Measurements from ENCODE around the gene DNAH9. TPM values are rescaled to one million over a fixed set of nuclear protein-coding genes. Genes with fewer than 3 reads are reported as not detected.

Gene DNAH9
- total RNA-seq, 1 experiment from 2014 or later, result 0.97 TPM

DNA sequence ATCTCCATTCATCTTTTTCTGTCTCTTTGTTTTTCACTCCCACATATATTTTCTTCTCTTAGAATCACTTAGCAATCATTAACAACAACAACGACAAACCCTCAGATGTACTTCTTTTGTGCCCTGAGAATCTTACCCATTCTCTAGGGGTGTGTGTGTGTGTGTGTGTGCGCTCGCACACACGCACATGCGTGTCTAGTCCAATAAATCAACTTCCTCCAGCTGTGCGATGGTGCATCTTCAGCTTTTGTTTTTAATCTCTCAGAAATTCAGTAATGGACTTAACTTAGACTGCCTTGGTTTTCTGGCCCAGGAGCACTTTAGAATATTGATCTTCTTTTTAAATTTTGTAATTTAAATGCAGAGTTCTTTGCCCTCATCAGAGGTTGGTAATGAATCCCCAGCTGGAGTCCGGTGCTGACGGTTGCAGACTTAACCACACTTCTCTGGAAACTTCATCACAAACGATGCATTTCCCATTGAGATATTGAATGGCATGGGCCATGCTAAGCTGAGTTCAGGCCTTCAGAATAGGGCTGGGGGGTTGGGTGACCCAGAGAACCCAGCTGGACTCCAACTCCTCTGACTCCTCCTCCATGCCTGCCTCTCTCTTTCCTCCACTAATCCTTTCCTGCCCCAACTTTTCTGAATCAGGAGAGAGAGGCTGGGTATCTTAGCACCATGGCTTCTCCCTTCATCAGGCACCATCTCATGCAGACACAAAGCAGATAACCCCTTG lies 205.1 kb downstream of the DNAH9 start:
- Histone ChIP-seq H3K36me3 (replicated peaks; ENCODE audit: control insufficient read depth, insufficient read depth, low read length) (no peaks in the 10 kb centered on the region), H3K4me3 (ENCODE audit: insufficient read depth, low read depth, low read length) (no peak overlapping the region), H3K27me3 (ENCODE audit: control insufficient read depth, insufficient read depth, low read length) (no peaks in the 10 kb centered on the region)
- peak; percentile 46 for DNase-seq

DNA sequence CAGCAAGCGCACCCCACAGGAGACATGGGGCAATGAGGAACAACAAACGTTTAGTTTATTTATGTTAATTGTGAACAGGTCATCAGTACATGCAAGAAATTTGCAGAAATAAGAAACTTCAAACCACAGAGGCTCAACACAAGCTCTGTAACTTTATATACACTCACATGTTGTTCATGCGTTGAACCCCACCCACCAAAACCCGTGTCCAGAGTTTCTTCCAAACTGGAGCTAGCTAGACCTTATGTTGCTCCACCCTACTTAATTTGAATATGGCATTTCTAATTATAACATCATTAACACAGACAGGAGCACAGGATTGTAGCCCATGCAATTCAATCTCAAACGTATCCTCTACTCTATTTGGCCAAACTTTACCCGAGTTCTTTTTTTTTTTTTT lies 206.9 kb downstream of the DNAH9 start:
- Histone ChIP-seq H3K36me3 (replicated peaks; ENCODE audit: control insufficient read depth, insufficient read depth, low read length) (no peaks in the 10 kb centered on the region), H3K27me3 (ENCODE audit: control insufficient read depth, insufficient read depth, low read length) (no peaks in the 10 kb centered on the region), H3K4me3 (ENCODE audit: insufficient read depth, low read depth, low read length) (no peak overlapping the region)
- DNase-seq, result no peak

DNA sequence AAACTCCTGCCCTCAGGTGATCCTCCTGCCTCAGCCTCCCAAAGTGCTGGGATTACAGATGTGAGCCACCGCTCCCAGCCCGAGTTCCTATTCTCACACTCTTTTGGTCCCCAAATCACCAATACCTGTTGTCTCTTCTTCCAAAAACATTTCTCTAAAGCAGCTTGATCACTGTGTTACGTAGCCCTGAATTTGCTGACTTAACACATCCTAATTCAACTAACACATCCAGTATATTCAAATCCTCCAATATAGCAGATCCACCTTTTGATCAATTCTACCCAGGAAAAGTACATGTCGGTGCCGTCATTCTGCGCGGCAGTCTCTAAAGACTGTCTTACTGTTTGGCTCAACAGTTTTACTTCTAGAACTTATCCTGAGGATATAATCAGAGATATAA lies 207.7 kb downstream of the DNAH9 start:
- no peak for DNase-seq
- Histone ChIP-seq H3K27me3 (ENCODE audit: control insufficient read depth, insufficient read depth, low read length) (no peaks in the 10 kb centered on the region), H3K36me3 (replicated peaks; ENCODE audit: control insufficient read depth, insufficient read depth, low read length) (no peaks in the 10 kb centered on the region), H3K4me3 (ENCODE audit: insufficient read depth, low read depth, low read length) (no peak overlapping the region)

DNA sequence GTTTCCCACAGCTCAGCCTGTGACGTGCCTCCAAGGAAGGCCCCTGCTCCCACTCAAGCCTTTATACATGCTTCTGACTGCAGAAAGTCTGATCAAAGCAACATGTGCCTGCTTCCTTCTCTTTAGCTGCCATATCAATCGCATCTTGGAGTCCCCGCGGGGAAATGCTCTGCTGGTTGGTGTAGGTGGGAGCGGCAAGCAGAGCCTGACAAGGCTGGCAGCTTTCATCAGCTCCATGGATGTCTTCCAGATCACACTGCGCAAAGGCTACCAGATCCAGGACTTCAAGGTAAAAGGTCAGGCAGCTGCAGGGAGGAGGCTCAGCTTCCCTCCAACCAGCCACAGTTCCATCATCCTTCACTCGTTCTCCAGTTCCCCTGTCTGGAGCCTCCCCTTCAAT lies 209.3 kb downstream of the DNAH9 start:
- Histone ChIP-seq H3K4me3 (ENCODE audit: insufficient read depth, low read depth, low read length) (no peak overlapping the region), H3K36me3 (replicated peaks; ENCODE audit: control insufficient read depth, insufficient read depth, low read length) (no peaks in the 10 kb centered on the region), H3K27me3 (ENCODE audit: control insufficient read depth, insufficient read depth, low read length) (no peaks in the 10 kb centered on the region)
- DNase-seq, result no peak

DNA sequence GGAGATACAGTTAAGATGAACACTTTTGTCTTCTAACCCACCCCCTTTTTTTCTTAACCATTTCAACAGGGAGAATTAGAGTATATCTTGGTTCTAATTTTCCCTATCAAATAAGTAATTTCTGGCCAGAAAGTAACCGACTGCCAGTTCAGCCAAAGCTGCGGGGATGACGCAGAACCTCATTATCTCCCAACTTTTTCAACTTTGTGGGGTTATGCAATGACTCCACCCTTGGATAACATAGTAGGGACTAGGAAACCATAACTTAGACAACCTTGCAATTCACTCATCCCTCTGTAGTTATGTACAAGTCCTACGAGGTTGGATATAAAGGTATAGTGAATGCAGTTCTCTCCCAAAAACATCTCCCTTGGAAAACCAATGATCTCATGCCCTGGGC lies 215.0 kb downstream of the DNAH9 start:
- no peak overlapping the region for H3K4me3 ChIP-seq (ENCODE audit: insufficient read depth, low read depth, low read length)
- no peaks in the 10 kb centered on the region for H3K36me3 ChIP-seq (replicated peaks; ENCODE audit: control insufficient read depth, insufficient read depth, low read length)
- no peak for DNase-seq
- H3K27me3 ChIP-seq (ENCODE audit: control insufficient read depth, insufficient read depth, low read length), result no peaks in the 10 kb centered on the region

DNA sequence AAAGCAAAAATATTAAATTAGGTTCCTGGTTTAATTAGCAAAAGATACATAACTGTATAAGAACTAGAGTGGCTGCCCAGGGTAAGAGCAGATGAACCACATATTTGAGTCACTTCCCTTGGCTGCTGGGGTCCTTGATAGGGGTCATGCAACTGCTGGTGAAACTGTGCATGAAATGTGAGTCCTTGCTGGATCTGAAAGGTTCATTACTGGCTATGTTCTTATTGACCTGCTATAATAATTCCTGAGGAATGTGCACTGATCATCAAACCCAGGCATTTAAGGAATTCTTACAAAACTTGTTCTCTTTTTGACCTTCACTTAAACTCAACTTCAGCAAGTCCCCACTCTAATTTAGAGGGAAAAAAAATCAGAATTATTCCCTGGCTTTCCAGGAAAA lies 215.6 kb downstream of the DNAH9 start:
- H3K36me3 ChIP-seq (replicated peaks; ENCODE audit: control insufficient read depth, insufficient read depth, low read length), result no peaks in the 10 kb centered on the region
- DNase-seq, result no peak
- no peaks in the 10 kb centered on the region for H3K27me3 ChIP-seq (ENCODE audit: control insufficient read depth, insufficient read depth, low read length)
- no peak overlapping the region for H3K4me3 ChIP-seq (ENCODE audit: insufficient read depth, low read depth, low read length)

DNA sequence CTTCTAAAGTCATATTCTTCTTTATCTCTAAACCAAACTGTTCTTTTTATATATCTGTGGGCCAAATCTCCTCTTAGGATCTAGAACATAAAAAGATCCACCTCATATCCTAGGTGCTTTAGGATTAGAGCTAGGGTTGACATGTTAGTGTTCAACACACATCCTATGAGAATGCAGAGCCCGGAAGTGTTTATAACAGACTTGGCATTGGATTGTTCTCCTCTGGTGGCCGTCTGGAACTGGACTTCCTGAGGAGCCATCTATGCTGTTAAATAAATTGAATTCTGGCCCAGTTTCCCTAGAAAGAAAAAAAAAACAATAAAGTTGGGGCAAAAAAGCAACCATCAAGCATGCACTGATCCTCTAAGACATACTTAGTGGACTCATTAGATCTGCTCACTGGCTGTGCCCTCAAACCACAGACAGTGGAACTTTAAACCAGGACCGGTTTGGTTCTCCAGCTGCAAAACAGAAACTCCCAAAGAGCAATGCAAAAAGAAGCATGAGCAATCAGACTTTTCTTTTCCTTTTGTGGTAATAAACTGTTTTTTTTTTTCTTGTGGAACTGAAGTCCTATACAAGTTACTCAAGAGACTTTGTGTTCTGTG lies 216.5 kb downstream of the DNAH9 start:
- Histone ChIP-seq H3K36me3 (replicated peaks; ENCODE audit: control insufficient read depth, insufficient read depth, low read length) (no peaks in the 10 kb centered on the region), H3K27me3 (ENCODE audit: control insufficient read depth, insufficient read depth, low read length) (no peaks in the 10 kb centered on the region)
- no peak for DNase-seq

DNA sequence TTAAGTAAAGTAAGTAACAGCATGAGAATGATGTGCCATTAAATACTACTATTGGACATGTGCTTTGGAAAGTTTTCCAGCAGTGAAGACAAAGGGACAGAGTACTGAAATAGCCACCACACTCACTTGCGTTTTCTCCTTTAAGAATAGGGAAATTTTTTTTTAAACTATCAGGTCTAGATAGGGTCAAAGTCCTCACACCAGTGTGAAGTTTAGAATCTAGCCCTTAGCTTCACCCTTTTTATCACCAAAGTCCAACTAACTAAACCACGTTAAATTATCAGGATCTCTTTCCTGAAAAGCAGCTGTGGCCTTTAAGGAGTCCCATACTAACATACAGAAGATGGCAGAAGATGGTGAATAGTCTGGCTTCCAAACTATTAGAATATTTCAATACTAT lies 218.1 kb downstream of the DNAH9 start:
- DNase-seq, result no peak
- Histone ChIP-seq H3K36me3 (replicated peaks; ENCODE audit: control insufficient read depth, insufficient read depth, low read length) (no peaks in the 10 kb centered on the region), H3K27me3 (ENCODE audit: control insufficient read depth, insufficient read depth, low read length) (no peaks in the 10 kb centered on the region)

More for the DNA sequence above, 216.5 kb downstream of the DNAH9 start:
- no peak overlapping the region for H3K4me3 ChIP-seq (ENCODE audit: insufficient read depth, low read depth, low read length)

DNA sequence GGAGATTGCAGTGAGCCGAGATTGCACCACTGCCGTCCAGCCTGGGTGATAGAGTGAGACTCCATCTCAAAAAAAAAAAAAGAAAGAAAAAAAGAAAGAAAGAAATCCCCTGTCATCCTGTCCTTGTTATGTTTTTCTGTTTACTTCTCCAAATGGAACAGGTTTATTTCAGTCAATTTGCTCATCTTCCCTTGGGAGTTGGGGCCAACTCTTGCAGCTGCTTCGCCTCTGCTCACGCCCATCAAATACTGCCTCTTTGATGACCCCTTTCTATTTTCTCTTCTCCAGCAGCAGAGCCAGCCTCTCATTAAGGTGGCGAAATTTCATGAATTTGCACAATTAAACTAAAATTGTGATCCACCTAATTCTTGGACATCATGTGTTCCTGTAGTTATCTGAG lies 225.6 kb downstream of the DNAH9 start:
- Histone ChIP-seq H3K27me3 (ENCODE audit: control insufficient read depth, insufficient read depth, low read length) (no peaks in the 10 kb centered on the region), H3K4me3 (ENCODE audit: insufficient read depth, low read depth, low read length) (no peak overlapping the region), H3K36me3 (replicated peaks; ENCODE audit: control insufficient read depth, insufficient read depth, low read length) (no peaks in the 10 kb centered on the region)
- no peak for DNase-seq

More for the DNA sequence above, 218.1 kb downstream of the DNAH9 start:
- H3K4me3 ChIP-seq (ENCODE audit: insufficient read depth, low read depth, low read length), result no peak overlapping the region

DNA sequence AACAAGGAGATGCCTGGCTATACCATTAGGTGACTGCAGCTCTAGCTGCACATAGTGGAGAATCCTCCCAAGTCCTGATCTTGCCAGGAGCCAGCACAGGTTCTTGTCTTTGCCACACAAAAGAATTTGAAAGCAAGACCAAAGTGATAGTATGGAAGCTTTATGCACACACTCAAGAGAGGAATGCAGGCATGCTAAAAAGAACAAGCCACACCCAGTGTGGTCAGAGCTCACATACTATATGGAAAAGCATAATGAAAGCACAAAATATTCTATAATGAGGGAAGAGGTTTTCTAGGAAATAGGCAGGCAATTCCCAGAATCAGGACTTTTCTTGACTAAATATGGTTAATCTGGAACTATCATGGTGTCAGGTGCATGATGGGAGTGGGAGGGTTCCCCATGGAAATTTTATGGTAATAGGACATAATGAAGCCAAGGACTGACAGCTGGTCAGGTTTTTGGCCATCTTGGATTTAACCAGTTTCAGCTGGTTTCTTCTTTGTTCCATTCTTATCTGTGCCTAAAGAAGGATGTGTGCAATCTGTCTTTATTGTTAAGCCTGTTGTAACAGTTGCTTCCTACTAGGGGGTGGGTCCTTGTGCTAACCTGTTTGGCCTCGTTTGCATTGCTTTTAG lies 227.4 kb downstream of the DNAH9 start:
- H3K4me3 ChIP-seq (ENCODE audit: insufficient read depth, low read depth, low read length), result no peak overlapping the region
- no peaks in the 10 kb centered on the region for H3K36me3 ChIP-seq (replicated peaks; ENCODE audit: control insufficient read depth, insufficient read depth, low read length)
- no peak for DNase-seq
- H3K27me3 ChIP-seq (ENCODE audit: control insufficient read depth, insufficient read depth, low read length), result no peaks in the 10 kb centered on the region

DNA sequence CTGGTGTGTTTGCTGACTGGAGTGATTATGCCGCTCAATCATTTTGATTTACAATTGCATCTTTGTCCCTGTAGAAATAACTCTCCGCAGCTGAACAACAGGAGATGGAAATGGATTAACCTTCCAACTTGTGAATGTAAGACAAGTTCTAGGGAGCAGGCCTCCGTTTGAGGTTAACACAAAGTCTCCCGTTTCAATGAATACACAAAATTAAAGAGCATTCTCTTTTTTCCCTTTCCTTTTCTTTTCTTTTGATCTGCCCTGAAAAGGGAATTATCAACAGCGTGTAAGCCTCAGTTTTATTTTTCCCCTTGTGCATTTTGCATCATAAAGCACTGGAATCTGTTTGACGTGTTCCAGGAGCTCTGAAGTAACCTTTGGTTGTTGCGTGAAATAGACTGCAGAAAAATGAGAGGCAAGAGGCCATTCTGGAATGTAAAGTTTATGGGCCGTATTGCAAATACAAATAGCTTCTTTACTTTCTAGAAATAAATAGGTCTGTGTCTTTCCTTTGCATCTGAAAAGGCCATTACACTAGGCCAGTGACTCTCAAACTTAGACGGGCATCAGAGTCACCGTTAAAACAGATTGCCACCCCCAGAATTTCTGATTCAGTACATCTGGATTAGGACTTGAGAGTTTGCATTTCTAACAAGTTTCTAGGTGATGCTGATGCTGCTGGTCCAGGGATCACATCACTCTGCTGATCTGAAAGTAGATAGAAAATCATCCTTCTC lies 234.3 kb downstream of the DNAH9 start:
- no peak for DNase-seq
- no peaks in the 10 kb centered on the region for H3K36me3 ChIP-seq (replicated peaks; ENCODE audit: control insufficient read depth, insufficient read depth, low read length)
- no peaks in the 10 kb centered on the region for H3K27me3 ChIP-seq (ENCODE audit: control insufficient read depth, insufficient read depth, low read length)
- no peak overlapping the region for H3K4me3 ChIP-seq (ENCODE audit: insufficient read depth, low read depth, low read length)

DNA sequence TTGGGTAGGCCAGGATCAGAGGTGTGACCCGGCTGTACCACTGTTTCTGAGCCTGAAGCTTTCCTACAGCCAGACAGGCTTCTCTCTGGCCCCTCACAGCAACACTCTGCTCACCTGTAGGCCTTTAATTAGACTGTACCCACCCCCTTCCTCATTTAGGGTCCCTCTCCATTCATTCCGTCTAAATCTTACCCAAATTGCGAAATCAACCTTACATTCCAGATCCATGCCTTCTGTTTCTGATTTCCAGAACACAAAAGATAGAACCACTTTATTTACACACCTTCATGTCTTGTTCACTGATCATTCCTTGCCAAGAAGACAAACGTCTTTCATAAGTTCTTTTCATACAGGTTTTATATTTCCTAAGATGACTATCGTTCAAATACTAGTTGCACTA lies 238.2 kb downstream of the DNAH9 start:
- DNase-seq, result no peak
- H3K27me3 ChIP-seq (ENCODE audit: control insufficient read depth, insufficient read depth, low read length), result no peaks in the 10 kb centered on the region
- H3K36me3 ChIP-seq (replicated peaks; ENCODE audit: control insufficient read depth, insufficient read depth, low read length), result no peaks in the 10 kb centered on the region
- H3K4me3 ChIP-seq (ENCODE audit: insufficient read depth, low read depth, low read length), result no peak overlapping the region

DNA sequence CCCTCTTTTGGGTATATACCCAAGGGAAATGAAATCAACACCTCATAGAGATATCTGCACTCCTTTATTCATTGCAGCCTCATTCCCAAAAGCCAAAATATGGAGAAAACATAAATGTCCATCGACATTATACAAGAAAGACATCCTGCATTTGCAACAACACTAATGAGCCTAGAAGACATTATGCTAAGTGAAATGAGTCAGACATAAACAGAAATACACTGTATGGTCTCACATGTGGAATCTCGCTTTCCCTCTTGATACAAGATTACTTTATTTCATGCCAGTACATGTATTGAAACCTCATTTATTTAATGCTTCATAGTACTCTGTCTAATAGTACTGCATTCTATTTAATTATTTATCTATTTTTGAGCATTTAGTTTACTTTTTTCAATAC lies 241.8 kb downstream of the DNAH9 start:
- Histone ChIP-seq H3K36me3 (replicated peaks; ENCODE audit: control insufficient read depth, insufficient read depth, low read length) (no peaks in the 10 kb centered on the region), H3K27me3 (ENCODE audit: control insufficient read depth, insufficient read depth, low read length) (no peaks in the 10 kb centered on the region), H3K4me3 (ENCODE audit: insufficient read depth, low read depth, low read length) (no peak overlapping the region)
- DNase-seq, result no peak

DNA sequence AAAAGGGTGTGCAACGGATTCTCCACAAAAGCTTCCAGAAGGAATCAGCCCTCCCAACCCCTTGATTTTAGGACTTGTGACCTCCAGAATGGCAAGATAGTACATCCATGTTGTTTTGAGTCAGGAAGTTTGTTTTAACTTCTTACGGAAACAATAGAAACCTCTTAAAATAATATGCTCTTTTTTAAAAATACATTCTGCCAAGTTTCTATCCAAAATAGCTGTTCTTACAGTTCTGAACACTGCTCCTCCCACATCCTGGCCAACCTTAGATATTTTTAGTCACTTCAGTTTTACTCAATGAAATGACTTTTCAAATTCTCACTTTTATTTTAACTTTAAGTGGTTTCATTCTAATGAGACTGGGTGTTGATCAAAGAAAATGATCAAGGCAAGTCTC lies 242.6 kb downstream of the DNAH9 start:
- H3K36me3 ChIP-seq (replicated peaks; ENCODE audit: control insufficient read depth, insufficient read depth, low read length), result no peaks in the 10 kb centered on the region
- DNase-seq, result no peak
- H3K4me3 ChIP-seq (ENCODE audit: insufficient read depth, low read depth, low read length), result no peak overlapping the region
- no peaks in the 10 kb centered on the region for H3K27me3 ChIP-seq (ENCODE audit: control insufficient read depth, insufficient read depth, low read length)

DNA sequence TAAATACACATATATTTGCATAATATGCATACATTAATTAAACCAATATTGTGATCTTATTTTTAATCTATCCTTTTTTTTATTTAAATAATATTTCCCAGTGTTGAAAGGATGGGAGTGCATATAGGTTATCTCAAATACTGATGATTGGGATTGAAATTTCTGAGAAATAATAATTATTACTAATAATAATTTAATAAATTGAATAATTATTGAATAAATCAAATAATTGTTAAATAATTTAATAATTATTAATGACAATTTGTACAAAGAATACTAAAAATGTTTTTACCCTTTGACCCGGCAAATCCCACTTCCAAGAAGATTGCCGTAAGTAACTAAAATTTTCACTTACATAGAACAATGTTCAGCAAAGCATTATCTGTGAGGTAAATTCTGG lies 250.1 kb downstream of the DNAH9 start:
- no peak overlapping the region for H3K4me3 ChIP-seq (ENCODE audit: insufficient read depth, low read depth, low read length)
- no peaks in the 10 kb centered on the region for H3K36me3 ChIP-seq (replicated peaks; ENCODE audit: control insufficient read depth, insufficient read depth, low read length)
- no peaks in the 10 kb centered on the region for H3K27me3 ChIP-seq (ENCODE audit: control insufficient read depth, insufficient read depth, low read length)
- no peak for DNase-seq
